HG03108 (cell line): ENCODE results near the gene BTG4.

Experiments used
- ATAC-seq: cut with Tn5 transposase; IDR thresholded peaks from one replicate; pipeline ENCODE4 v1.9.1; 2021; ENCODE audit warnings: moderate library complexity; ENCODE audit not compliant: unreplicated experiment

The BTG4 gene

GRCh38 chr11:111512296-111513239, at the start of gene BTG4:
Gene BTG4 (minus strand): TSS chr11:111512386. CDS start chr11:111498776, 13,610 bp downstream.
- no peak for ATAC-seq

GRCh38 chr11:111561791-111562325, 49.7 kb upstream of the BTG4 start:
- ATAC-seq = no peak

- ATAC-seq = no peak
Observed at GRCh38 chr11:111561306-111561705, 49.1 kb upstream of the BTG4 start.

GRCh38 chr11:111560800-111561199, 48.6 kb upstream of the BTG4 start:
- ATAC-seq = no peak

DNA sequence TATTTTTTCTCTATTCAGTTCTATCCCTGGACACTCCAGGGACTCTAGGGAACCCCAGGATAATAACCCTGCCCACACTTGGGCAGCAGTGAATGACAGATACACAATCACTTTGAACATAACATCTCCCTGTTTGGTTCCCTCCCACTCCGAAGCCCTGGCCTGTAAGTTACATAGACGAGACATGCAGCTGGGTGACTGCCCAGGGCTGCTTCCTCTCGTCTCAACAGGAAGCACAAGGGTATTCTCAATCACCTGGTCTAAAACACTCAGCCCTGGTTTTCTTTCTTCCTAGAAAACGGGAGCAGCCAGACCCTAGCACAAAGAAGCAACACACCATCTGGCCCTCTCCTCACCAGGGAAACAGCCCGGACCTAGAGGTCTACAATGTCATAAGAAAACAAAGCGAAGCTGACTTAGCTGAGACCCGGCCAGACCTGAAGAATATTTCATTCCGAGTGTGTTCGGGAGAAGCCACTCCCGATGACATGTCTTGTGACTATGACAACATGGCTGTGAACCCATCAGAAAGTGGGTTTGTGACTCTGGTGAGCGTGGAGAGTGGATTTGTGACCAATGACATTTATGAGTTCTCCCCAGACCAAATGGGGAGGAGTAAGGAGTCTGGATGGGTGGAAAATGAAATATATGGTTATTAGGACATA, 47.7 kb upstream of the BTG4 start:
- no peak for ATAC-seq

- no peak for ATAC-seq
Observed at GRCh38 chr11:111557425-111558111, 45.4 kb upstream of the BTG4 start.

DNA sequence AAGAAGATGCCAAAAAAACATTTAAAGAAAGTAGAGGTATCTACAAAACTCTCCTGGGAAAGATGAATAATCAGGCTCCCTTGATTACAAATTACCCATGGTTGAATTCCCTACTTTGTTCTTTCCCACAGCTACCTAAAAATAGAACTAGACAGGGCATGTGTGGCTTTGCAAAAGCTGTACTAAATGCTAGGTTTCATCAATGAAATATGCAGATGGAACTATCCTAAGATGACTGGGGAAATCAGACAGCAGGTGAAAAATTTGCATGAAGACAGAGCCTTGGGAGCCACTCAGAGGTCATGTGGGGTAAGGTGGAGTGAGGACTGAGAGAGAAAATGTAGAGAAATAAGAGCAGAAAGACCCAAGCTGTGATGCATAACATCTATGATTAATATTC, 43.1 kb upstream of the BTG4 start:
- no peak for ATAC-seq

DNA sequence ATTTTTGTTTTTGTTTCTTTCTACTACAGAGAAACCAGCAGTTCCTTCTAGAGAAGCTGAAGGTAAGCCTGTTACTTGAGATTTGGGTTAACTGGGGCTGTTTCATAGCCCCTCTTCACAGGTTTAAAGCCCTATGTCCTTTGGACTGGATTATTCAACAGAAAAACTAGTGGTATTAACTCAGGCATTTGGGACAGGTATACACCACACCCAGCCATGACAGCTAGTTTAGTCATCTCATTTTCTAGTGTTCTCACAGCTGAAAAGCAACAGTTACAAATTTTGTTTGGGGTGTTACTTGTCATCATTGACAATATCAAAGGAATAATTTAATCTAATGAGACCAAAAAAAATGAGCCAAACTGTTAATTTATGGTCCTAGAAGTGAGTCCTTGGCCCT, 42.3 kb upstream of the BTG4 start:
- ATAC-seq = no peak

DNA sequence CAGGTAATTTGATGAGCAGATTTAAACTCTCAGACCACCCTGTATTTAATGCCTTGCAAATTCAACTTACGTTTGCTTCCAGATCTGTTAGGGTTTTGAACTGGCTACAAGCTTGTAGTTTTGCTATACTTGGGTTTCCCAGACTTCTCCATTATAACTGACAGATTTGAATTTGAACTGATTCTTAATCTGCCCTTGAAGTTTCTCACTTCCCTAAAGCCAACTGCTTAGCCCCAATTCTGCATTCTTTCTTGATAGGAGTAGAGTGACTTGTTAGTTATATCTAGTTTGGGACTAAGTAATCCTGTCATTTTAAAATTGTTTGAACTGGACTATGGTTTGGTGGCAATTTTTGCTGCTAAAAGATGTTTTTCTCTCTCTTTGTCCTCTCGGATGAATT, 38.1 kb upstream of the BTG4 start:
- no peak for ATAC-seq

DNA sequence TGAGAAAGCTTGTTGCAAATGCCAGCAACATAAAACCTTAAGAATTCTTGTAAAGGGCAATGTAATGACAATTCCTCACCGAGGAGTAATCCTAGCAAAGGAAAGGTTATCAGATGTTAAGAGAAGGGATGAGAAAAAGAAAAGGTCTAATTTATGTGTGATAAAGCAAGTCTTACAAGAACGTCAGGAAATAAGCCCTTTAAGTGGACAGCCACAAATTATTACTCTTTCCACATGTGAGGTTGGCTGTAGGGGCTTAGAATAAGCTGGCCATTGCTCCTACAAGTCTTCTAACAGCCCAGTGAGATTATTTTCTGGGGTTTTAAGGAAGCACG, 37.6 kb upstream of the BTG4 start:
- no peak for ATAC-seq

- ATAC-seq = no peak
Observed at GRCh38 chr11:111549196-111549868, 37.1 kb upstream of the BTG4 start.

DNA sequence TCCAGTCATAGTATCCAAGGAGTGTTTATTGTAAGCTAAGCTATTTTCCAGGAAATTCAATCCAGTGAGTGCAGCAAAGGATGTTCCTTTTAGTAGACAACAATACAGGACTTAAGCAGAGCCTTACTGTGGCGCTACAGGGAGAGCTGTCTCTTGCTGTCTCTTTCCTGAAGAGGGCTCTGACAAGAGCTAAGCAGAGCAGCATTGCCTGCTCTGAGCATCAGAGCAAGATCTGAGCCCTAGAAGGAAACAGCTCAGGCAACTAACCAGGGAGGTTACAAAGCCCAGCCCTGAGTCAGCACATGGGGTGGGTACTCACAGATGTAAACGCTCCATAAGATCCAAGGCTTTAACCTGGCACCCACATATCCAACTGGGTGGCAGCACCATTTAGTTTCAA, 36.3 kb upstream of the BTG4 start:
- ATAC-seq = no peak

GRCh38 chr11:111542606-111543275, 30.6 kb upstream of the BTG4 start:
- ATAC-seq = no peak

DNA sequence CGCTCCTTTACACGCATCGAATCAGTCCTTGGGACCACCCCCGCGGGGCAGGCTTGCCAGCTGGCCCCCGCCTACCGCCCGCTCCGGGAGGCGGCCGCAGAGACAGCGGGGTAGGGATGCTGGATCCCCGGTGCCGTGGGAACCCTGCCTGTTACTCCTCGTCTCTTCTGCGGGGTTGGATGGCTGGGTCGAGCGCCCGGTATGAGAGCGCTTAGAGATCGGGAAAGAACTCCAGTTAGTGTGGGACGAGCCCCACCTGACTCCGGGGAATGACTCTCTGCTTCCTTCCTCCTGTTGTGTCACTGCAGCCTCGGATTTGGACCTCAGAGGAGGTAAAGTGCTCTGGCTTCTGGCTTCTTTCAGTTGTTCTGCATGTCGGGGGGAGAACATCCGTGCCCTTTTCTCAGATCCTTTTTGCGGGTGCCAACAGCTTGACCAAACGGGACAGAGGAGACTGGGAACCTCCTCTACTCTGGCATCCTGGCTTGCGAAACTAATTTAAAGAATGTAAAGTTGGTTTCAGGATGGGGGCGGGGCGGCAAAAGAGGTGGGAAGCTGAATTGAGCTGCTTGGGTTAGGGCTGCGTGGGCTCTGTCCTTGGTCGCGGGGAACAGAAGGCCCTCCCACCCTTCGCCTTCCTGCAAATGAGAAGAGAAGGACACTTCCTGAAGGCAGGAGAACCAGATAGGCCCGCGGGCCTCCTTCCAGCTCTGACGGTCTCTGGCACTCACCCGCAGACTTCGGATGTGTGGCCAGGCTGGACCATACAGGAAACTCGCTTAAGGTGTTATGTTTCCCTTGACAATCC, 29.3 kb upstream of the BTG4 start:
- ATAC-seq = no peak

DNA sequence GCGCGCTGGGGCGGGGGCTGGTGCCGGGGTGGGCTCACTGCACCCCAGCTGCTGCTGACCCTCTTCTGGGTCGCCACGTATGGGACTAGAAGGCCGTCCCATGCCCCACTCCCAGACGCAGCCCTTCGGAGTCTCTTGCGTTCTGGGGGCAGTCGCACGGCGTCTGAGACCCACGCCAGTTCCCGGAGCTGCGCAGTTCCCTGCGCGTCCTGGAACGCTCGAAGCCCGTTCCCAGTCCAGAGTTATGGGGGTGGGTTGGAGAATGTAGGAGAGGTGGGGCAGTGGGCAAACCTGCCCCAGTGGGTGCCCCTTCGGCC, 28.7 kb upstream of the BTG4 start:
- ATAC-seq = no peak

DNA sequence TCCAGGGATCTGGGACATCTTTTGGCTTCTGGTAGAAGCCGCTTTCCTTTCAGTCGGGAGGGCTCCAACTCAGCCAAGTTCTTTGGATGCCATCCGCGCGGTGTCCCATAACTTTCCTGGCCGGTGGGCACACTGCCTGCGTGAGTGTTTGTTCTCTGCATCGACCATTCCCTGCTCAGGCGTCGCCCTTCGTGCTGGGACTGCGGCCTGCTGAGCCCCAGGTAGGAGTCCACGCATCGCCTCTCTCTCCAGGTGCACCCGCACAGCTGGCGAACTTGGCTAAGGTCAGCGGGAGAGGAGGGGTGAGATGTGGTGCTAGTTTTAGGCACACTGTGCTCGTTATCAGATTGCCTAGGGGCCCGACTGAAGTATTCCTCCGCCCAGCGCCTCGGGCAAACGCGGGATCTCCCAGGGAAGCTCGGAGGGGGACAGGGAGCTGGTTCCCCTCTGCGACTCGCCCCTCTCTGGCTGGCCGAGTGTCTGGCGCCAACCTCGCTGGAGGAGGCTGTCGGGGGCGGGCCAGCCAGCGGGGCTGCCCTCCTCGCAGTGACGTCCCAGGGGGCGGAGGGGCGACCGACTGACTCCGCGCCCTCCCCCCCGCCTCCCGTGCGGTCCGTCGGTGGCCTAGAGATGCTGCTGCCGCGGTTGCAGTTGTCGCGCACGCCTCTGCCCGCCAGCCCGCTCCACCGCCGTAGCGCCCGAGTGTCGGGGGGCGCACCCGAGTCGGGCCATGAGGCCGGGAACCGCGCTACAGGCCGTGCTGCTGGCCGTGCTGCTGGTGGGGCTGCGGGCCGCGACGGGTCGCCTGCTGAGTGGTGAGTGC, 28.1 kb upstream of the BTG4 start, which contains the start of gene LAYN:
LAYN (plus strand) TSS at position 607 of the 823 bp plus-strand sequence; CDS start at position 731, 124 bp downstream.
- no peak for ATAC-seq

DNA sequence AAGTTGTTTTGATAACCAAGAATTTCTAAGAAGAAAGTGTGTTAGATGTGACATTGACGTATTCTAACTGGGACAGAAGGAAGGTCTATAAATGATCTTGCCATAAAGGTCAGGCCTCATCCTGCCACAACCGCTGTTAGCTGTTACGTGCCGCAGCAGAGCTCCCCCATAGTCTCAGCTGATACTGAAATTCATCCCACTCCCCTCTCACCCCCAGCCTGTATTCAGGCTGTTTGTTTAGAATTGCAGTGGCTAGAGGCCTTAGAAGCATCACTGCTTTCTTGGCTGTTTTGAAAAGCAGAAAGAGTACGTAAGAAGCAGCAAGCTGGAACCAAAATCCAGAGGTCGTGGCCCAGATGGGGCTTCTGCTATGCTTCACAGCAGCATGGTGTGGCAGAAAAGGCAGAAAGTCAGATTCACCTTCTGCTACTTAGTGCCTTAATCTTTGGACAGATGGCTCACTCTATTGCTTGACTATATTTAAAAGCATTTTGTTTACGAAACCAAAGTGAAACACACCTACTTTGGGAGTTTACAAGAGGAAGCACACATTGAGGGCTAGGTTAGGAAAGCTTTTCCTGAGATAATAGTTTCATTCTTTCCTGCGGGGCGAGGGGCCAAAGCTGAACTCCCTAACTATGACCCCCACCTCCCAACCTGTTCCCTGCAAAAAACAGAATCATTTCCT, 27.4 kb upstream of the BTG4 start:
- no peak for ATAC-seq
